ENCODE measurements around the gene MMD2.
"Not testable (repeated sequence)": the region's sequence is repeated elsewhere in the genome, so short reads cannot be mapped to it uniquely, and the experiment has no call there.

The MMD2 gene, protein sequence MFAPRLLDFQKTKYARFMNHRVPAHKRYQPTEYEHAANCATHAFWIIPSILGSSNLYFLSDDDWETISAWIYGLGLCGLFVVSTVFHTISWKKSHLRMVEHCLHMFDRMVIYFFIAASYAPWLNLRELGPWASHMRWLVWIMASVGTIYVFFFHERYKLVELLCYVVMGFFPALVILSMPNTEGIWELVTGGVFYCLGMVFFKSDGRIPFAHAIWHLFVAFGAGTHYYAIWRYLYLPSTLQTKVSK

DNA sequence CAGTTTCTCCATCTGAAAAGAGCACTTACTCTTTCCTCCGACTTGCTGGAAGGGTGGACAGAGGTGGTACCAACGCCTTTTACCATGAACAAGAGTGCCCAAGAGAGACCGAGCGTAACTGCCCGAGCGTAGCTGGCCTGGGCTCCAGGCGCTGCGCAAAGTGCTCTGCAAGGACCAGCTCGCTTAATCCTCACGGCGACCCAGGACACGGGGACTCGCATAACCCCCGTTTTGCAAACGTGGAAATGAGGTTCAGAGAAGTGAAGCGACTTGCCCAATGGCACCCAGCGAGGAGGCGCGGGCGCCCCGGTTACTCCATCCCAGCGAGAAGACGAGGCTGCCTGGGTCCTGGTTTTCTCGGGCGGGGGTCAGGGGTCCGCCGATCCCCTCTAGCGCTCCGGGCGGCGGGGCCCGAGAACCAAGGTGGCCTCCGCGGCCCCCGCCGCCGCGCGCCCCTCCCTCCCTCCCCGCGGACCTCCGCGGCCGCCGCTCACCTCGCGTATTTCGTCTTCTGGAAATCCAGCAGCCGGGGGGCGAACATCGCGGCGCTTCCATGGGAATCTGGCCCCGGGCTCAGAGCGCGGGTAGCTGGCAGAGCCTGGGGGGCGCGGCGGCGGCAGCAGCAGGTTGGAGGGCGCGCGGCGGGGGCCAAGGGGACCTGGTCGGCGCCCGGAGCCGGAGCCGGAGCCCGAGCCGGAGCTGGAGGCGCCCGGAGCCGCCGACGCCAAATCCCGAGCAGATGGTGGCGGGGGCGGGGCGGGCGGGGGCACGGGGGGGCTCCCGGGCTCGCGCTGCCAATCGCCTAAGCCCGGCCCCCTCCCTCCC is at the start of gene MMD2:
TSS of gene MMD2 (minus strand) at position 711 of the 825 bp plus-strand sequence. CDS start at position 541, 170 bp downstream.
- in situ Hi-C loops (cut with MboI; ENCODE audit: low sequenced_read_pairs): no loop called here

DNA sequence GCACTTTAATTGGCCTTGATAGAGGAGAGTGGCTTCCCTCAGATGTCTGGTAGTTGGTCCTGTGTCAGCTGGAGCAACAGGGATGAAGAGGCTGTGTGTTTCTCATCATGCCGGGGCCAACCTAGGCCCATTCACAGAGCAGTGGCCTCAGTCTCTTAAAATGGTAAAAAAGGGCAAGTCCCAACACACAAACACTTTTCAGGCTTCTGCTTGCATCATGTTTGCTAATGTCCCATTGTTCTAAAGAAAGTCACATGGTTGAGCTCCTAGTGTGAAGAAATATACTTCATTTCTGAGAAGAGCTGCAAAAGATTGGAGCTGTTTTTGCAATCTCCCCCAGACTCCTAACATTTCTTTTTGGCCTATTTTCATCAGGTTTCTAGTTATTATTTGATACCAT is 46.1 kb upstream of the MMD2 start:
- in situ Hi-C loops (cut with MboI; ENCODE audit: low sequenced_read_pairs): no loop called here

DNA sequence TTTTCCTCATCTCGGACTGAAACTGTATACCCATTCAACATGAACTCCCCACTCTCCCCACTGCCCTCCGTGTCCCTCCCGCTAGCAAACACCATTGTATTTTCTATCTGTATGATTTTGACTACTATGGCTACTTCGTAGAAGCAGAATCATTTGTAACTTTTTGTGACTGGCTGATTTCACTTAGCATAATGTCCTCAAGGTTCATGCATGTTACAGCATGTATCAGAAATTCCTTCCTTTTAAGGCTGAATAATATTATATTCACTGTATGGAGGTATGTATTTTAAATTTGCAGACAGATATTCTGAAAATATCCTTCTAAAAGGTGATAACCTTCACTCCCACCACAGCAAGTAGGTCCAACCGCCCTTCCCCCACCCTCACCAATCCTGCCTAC is 42.9 kb upstream of the MMD2 start:
- in situ Hi-C loops (cut with MboI; ENCODE audit: low sequenced_read_pairs): no loop called here

DNA sequence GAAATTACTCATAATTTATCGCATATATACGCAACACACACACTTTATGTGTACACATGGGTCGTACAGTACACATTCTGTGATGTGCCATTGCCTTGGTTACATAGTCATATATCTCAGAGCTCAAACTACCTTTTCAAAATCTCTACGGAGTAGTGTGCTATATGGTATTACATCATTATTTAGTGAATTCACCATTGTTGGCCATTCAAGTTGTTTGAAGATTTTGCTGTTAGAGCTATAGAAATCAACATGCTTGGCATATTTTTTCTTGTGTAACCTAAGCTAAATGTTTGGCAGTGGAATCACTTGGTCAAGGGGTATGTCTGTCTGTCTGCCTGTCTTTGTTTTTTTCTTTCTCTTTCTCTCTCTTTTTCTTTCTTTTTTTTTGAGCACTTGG is 42.0 kb upstream of the MMD2 start:
- in situ Hi-C loops (cut with MboI; ENCODE audit: low sequenced_read_pairs): no loop called here

DNA sequence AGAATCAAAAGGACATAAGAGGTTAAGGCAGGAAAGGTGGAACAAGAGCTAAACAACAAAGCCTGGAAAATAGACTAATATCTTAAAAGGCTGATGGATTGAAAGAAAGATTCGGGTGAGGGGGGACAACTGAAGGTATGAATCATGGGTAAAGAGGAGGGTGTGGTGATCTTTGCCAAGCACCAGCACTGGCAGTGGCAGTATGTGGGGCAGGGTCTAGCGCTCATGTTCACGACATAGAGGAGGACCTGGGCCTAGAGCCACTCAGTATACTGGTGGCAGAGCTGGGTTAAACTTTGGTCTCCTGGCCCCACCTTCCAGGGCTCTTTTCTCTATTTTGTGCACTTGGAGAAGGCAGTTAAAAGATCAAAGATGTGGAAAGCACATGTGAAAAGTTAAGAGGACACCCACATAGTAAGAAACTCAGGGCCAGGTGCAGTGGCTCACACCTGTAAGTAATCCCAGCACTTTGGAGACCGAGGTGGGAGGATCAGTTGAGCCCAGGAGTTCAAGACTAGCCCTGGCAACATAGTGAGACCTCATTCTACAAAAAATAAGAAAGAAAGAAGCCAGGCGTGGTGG is 40.5 kb upstream of the MMD2 start:
- in situ Hi-C loops (cut with MboI; ENCODE audit: low sequenced_read_pairs): no loop called here

DNA sequence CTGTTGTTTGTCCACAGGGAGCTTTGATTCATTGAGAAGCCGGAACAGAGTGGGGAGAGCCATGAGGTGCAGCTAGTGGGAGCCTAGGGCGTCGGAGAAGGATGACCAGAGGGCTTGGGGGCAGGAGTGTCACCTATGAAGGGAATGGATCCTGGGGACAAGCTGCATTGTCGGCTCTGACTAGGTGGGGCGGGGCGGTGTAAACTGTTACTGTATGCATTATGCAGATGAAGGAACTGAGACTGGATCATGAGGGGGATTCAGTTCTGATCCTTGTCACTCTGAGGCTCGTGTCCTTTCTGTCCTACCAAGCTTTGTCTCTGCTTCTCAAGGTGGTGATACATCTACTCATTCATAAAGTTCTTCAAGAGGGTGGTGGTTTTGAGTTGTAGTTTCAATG is 39.9 kb upstream of the MMD2 start:
- in situ Hi-C loops (cut with MboI; ENCODE audit: low sequenced_read_pairs): no loop called here

DNA sequence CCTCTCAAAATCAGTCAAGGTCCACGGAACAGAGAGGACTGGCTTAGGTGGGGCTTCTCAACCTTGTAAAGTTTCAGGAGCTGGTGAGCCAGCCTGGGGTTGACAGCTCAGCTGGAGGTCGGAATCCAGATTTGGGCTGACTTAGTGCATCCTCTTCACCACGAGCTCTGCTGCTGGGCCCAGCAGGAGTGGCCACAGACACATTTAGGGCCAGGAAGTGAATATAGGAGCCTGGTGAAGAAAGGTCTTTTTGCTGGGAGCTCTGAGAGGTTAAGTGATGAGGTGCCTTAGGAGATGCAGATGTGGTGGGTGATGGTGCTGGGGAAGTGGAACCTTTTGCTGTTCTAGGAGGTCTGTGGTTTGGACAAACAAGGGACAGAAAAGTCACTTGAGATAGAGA is 39.3 kb upstream of the MMD2 start:
- in situ Hi-C loops (cut with MboI; ENCODE audit: low sequenced_read_pairs): no loop called here

DNA sequence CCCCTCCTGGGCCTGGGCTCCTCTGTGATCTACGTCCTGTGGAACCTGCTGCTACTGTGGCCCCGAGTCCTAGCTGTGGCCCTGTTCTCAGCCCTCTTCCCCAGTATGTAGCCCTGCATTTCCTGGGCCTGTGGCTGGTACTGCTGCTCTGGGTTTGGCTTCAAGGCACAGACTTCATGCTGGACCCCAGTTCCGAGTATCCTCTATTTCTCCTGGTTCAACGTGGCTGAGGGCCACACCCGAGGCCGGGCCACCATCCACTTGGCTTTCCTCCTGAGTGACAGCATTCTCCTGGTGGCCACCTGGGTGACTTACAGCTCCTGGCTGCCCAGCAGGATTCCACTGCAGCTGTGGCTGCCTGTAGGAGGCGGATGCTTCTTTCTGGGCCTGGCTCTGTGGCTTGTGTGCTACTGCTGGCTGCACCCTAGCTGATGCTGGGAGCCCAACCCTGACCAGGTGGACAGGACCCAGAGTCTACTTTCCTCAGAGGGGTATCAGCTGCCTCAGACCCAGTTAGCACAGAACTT is 37.8 kb upstream of the MMD2 start:
- in situ Hi-C loops (cut with MboI; ENCODE audit: low sequenced_read_pairs): no loop called here

DNA sequence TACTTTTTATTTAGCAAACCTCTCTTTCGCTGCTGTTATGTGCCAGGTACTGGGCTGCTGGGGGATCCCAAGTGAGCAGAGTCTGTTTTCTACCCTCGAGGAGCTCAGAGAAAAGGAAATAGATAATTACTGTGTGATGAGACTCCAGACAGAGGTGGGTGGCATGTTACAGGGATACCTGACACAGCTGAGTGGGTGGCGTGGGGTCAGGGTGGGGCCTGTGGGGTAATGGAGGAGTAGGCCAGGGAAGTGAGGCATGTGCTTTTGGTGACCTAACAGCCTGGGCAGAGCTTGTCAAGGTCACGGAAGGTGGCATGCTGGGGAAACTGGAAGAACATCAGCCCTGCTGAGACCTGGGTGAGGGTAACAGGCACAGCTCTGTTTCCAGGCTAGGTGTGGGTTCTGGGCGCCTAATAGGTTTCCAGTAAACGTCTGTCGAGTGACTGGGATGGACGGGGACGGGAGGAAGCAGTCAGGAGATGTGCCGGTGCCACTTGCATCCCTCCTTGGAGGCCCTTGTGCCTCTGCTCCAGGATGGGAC is 36.5 kb upstream of the MMD2 start:
- in situ Hi-C loops (cut with MboI; ENCODE audit: low sequenced_read_pairs): no loop called here

DNA sequence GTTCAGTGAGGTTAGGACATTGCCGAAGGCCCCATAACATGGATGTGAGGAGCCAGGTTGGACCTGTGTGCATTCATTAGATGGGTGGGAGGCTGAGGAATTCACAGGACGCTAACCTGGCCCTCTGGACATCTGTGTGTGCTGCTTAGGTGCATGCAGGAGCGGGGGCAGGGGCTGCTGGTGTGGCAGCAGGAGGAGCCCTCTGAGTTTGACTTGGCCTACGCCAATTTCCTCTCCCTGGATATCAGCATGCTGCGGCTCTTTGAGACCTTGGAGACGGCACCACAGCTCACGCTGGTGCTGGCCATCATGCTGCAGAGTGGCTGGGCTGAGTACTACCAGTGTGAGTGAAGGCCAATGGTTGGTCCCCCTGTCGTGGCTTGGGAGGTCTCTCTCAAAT is 34.5 kb upstream of the MMD2 start:
- in situ Hi-C loops (cut with MboI; ENCODE audit: low sequenced_read_pairs): no loop called here

DNA sequence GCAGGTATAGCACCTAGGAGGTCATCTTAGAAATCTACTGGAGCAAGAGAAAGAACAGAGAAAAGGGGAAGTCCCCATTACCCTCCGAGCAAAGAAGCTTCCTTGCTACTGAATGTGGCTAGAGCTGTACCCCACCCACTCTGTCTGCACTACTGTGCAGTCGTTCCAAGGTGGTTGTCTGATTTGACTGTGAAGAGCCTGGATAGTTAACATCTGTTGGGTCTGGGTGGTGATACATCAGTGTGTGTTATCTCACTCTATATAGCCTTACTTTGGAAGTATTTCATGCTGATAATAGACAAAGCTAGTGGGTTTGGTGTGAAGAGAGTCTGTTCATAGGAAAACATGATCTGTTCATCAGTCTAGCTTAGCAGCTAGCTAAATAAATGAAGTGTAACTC is 23.8 kb upstream of the MMD2 start:
- in situ Hi-C loops (cut with MboI; ENCODE audit: low sequenced_read_pairs): not testable (repeated sequence)

DNA sequence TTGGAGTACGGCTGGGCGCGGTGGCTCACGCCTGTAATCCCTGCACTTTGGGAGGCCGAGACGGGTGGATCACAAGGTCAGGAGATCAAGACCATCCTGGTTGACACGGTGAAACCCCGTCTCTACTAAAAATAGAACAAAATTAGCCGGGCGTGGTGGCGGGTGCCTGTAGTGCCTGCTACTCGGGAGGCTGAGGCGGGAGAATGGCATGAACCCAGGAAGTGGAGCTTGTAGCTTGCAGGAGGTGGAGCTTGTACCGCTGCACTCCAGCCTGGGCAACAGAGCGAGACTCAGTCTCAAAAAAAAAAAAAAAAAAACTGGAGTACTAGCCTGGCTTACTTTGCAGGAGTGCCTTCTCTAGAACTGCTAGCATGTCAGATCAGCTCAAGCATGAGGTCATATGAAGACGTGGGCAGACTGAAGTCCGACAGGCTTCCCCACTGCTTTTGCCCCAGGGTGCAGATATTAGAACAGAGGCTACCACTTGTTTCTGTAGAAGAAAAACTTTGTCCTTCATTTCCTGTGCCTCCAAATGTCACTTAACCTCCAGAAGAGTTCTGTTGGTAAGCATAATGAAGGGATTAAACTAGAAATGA is 22.4 kb upstream of the MMD2 start:
- in situ Hi-C loops (cut with MboI; ENCODE audit: low sequenced_read_pairs): not testable (repeated sequence)

DNA sequence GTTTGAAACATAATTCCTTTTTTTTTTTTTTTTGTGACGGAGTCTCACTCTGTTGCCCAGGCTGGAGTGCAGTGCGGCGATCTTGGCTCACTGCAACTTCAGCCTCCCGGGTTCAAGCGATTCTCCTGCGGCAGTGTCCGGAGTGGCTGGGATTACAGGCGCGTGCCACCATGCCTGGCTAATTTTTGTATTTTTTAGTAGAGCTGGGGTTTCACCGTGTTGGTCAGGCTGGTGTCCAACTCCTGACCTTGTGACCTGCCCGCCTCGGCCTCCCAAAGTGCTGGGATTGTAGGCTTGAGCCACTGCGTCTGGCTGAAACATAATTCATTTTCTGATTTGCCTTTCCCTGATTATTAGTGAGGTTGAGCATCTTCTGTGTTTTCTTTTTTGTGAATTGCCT is 16.6 kb upstream of the MMD2 start:
- in situ Hi-C loops (cut with MboI; ENCODE audit: low sequenced_read_pairs): not testable (repeated sequence)

DNA sequence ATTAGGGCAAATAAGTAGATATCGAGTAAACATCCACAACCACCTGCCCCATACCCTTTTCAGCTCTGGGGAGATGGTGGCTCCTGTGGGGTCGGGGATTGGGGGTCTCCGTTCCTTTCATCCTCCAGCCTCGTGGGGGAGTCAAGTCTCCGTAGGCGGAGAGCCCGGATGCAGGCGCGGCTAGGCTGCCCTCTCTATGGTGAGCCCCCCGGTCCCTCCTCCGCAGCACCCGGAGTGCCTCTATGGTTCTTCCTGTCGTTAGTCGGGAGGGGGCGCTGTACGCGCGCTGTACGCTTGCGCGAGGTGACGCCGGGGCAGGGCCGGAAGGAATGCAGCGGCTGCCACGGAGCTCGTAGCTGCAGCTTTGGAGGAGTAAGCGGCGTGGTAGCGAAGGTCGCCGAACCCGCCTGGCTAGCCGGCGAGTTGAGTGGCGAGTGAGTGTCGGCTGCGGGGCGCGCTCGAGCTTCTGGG is 14.8 kb upstream of the MMD2 start:
- in situ Hi-C loops (cut with MboI; ENCODE audit: low sequenced_read_pairs): no loop called here

DNA sequence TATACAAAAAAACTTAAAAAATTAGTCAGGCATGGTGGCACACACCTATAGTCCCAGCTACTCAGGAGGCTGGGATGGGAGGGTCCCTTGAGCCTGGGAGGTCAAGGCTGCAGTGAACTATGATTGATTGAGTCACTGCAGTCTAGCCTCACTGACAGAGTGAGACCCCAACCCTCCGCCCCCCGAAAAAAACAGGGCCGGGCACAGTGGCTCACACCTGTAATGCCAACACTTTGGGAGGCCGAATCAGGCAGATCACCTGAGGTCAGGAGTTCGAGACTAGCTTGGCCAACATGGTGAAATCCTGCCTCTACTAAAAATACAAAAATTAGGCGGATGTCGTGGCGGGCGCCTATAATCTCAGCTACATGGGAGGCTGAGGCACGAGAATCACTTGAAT is 13.5 kb upstream of the MMD2 start:
- in situ Hi-C loops (cut with MboI; ENCODE audit: low sequenced_read_pairs): not testable (repeated sequence)

DNA sequence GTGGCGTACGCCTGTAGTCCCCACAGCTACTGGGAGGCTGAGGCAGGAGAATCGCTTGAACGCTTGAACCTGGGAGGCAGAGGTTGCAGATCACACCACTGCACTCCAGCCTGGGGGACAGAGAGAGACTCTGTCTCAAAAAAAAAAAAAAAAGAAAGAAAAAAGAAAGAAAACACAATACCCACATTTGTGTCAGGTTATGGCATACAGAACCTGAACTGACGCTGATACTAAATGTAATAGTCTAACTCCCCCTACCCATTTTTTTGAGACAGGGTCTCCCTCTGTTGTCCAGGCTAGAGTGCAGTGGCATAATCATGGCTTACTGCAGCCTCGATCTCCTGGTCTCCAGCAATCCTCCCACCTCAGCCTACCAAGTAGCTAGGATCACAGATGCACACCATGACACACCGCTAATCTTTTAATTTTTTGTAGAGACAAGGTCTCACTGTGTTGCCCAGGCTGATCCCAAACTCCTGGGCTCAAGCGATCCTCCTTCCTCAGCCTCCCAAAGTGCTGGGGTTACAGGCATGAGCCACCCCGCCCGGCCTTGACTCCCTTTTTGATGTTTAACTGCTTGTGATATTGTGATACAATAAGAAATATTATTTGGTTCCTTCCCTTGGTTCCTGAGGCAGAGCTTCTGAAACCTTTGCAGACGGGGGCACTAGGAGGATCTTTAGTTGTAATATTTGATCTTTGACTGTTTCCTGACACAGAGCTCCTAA is 6.5 kb upstream of the MMD2 start:
- in situ Hi-C loops (cut with MboI; ENCODE audit: low sequenced_read_pairs): no loop called here

DNA sequence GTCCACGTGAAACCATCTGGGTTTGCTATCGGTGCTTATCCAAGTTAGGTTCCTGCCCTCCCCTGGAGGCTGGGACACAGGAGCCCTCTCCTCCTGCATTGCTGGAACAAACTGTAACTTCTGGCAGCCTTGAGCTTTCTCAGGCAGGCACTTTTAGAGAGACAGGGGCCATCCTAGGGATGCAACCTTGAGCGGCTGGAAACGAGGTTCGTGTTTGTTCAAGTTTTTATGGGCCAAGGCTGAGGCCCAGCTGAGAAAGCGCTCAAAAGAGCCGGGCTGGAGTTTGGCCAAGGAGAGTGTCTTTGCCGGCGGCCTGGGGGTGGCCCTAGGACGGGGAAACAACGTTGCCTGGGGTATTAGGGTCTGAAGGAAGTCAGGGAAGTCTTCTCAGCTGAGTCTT is 5.5 kb upstream of the MMD2 start:
- in situ Hi-C loops (cut with MboI; ENCODE audit: low sequenced_read_pairs): no loop called here

DNA sequence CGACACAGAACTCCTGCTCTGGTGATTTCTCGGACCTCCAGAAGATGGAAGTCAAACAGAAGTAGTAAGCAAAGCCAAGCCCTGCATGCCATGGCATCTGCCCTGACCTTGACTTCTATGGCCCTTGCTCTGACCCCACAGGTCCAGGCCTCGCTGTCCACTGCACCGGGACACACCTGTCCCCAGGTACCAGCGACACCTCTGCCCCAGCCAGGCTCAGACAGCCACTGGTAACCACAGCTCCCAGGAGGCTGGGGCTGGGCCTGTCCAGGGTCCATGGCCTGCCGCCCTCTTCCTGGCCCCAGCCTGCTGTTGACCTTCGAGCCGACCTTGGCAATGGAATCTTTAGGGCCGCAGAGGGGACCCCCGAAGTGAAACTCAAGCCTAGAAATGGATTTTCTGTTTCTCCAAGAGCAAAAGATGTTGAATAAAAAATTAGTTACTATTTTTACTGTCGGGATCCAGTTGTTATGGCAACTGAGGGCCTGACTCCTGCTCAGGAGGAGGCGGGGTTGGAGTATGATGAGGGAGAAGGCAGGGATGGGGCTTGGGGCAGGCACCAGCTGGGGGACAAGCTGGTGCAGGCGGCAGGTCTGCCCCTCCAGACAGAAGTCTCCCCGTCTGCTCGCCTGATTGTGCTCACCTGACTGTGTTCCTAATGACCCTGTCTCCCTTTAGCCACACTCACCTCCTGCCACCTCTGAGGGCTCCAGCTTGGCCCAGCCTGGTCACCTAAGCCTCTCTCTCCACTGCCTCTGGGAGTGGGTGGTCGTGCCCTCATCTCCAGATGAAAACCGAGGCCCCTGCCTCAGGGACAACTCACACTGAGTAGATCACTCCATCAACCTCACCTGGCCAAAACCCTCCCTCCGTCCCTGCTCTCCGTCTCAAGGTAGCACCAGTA is 4.1 kb upstream of the MMD2 start:
- in situ Hi-C loops (cut with MboI; ENCODE audit: low sequenced_read_pairs): no loop called here

DNA sequence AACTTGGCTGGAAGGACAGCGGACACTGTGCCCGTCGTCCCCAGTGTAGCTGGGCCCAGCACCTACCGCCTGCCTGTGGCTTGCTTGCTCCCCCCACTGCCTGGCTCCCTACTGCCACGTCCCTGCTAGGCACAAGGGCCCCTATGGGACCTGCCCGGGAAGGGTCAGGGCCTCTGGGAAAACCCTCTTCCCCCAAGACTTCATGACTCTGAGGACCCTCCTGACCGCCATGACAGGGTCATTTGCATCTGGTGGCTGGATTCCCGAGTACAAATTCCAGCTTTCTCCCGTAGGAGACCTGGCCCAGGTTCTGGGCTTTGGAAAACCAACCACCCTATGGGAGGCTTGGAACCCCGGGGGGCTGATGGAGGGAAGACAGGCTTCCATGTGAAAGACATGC is 1.4 kb upstream of the MMD2 start:
- in situ Hi-C loops (cut with MboI; ENCODE audit: low sequenced_read_pairs): no loop called here

Measured in HL-60/S4 (cell line).